ENCODE data around the gene CELSR1. TPM values are rescaled to one million over a fixed set of nuclear protein-coding genes. Genes with fewer than 3 reads are reported as not detected.

Gene CELSR1
- total and polyA plus RNA-seq, 2 donors from 2014 or later: 15.7 to 49.9 TPM

DNA sequence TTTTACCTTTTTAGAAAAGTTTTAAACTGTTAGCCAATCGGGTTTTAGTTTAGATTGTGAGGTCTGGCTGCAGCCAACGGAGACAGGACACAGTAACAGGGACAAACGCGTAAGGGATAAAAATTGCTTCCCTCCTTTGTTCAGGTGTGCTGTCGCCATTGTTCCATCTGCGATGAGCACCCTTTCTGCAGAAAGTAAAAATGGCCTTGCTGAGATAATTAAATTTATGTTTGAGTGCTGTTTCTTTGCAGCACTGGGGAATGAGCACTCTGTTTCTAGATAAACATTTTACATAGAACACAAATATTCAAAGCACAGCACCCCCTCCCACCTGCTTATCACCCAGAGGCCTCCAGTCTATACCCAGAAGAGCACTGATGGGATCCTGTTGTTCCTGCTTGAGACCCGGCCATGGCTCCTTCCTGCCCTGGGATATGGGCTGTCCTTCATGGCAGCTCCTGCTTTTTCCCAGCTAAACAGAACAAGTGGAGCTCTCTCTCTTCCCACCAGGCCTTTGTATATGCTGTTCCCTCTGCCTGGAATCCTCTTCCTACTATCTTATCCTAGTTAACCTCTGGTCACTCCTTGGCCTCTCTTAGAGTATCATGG, 34.3 kb upstream of the CELSR1 start:
- no peak overlapping the region for H3K4me3 ChIP-seq (ENCODE audit: low read length in 3 of 3)
- intact Hi-C loops (cut with DNase I): no loop called here
- DNase-seq (peak in 1 of 5 donors; percentile 5), FAIRE-seq (no peak)
- H3K9me3 ChIP-seq (ENCODE audit: control insufficient read depth in 2 of 3, insufficient read depth in 1 of 3, low read length in 3 of 3): peaks cover 0 to 4% (median 0%) of the 10 kb centered on the region in 3 donors
- peaks cover 0 to 12% (median 0%) of the 10 kb centered on the region in 3 donors for H3K4me1 ChIP-seq (ENCODE audit: control insufficient read depth in 2 of 3, insufficient read depth in 2 of 3, low read depth in 1 of 3, low read length in 3 of 3)
- no peak overlapping the region for H3K27ac ChIP-seq (ENCODE audit: low read depth in 2 of 2, low read length in 2 of 2)
- H3K36me3 ChIP-seq (ENCODE audit: control insufficient read depth in 2 of 3, insufficient read depth in 3 of 3, low read length in 3 of 3): no peaks in the 10 kb centered on the region
- no peak overlapping the region for H3K9ac ChIP-seq (ENCODE audit: low read length in 3 of 3)
- TF ChIP-seq, protein P1, sequence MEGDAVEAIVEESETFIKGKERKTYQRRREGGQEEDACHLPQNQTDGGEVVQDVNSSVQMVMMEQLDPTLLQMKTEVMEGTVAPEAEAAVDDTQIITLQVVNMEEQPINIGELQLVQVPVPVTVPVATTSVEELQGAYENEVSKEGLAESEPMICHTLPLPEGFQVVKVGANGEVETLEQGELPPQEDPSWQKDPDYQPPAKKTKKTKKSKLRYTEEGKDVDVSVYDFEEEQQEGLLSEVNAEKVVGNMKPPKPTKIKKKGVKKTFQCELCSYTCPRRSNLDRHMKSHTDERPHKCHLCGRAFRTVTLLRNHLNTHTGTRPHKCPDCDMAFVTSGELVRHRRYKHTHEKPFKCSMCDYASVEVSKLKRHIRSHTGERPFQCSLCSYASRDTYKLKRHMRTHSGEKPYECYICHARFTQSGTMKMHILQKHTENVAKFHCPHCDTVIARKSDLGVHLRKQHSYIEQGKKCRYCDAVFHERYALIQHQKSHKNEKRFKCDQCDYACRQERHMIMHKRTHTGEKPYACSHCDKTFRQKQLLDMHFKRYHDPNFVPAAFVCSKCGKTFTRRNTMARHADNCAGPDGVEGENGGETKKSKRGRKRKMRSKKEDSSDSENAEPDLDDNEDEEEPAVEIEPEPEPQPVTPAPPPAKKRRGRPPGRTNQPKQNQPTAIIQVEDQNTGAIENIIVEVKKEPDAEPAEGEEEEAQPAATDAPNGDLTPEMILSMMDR (IDR thresholded peaks at IDR 0.05; ENCODE audit: borderline replicate concordance, extremely low read depth, insufficient read depth): no peak
- no peaks in the 10 kb centered on the region for H3K27me3 ChIP-seq (ENCODE audit: control insufficient read depth, insufficient read depth, low read length)

DNA sequence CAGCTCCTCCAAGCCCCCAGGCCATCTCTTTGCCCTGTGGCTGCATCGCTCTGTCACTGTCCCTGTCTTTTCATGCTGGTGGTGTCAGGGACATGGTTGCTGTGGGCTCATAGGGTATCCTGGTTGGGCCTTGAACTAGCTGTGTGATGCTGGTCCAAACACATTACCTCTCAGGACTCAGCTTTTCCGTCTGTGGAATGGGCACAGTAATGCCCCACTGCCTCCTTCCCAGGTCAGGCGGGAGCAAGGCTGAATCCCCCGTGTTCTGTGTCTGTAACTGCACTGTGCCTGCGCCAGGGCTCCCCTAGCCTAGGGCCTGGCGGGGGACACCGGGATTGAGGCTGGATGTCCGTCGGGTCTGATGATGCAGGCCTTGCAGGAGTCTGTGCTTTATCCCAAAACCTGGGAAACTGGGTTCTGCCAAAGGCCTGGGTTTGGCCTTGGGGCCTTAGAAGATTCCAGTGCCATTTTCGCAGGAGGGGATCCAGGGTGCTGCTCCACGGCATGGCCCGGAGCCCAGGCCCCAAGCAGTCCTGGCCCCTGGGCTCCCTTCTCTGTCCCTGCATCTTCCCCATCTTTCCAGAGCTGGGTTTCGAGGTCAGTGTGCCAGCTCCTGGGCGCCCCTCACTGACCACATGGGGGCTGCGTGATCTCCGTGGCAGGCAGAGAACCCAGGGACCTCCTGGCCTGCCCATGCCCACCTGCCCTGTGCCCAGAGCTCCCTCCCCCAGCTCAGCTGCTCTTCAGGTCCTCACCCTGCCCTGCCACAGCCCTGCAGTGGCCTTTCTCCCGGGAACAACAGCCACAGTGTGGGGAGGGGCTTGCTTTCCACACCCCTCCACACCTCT, 32.7 kb upstream of the CELSR1 start:
- peaks cover 0 to 4% (median 0%) of the 10 kb centered on the region in 3 donors for H3K9me3 ChIP-seq (ENCODE audit: control insufficient read depth in 2 of 3, insufficient read depth in 1 of 3, low read length in 3 of 3)
- no peak overlapping the region for H3K4me3 ChIP-seq (ENCODE audit: low read length in 3 of 3)
- no peaks in the 10 kb centered on the region for H3K27me3 ChIP-seq (ENCODE audit: control insufficient read depth, insufficient read depth, low read length)
- no peak for FAIRE-seq
- intact Hi-C loops (cut with DNase I): no loop called here
- TF ChIP-seq, protein P1 (IDR thresholded peaks at IDR 0.05; ENCODE audit: borderline replicate concordance, extremely low read depth, insufficient read depth): no peak
- H3K9ac ChIP-seq (ENCODE audit: low read length in 3 of 3): no peak overlapping the region
- peak in 2 of 5 donors; percentile 27 to 59 for DNase-seq
- H3K4me1 ChIP-seq (ENCODE audit: control insufficient read depth in 2 of 3, insufficient read depth in 2 of 3, low read depth in 1 of 3, low read length in 3 of 3): no peaks in the 10 kb centered on the region
- no peaks in the 10 kb centered on the region for H3K36me3 ChIP-seq (ENCODE audit: control insufficient read depth in 2 of 3, insufficient read depth in 3 of 3, low read length in 3 of 3)
- no peak overlapping the region for H3K27ac ChIP-seq (ENCODE audit: low read depth in 2 of 2, low read length in 2 of 2)

DNA sequence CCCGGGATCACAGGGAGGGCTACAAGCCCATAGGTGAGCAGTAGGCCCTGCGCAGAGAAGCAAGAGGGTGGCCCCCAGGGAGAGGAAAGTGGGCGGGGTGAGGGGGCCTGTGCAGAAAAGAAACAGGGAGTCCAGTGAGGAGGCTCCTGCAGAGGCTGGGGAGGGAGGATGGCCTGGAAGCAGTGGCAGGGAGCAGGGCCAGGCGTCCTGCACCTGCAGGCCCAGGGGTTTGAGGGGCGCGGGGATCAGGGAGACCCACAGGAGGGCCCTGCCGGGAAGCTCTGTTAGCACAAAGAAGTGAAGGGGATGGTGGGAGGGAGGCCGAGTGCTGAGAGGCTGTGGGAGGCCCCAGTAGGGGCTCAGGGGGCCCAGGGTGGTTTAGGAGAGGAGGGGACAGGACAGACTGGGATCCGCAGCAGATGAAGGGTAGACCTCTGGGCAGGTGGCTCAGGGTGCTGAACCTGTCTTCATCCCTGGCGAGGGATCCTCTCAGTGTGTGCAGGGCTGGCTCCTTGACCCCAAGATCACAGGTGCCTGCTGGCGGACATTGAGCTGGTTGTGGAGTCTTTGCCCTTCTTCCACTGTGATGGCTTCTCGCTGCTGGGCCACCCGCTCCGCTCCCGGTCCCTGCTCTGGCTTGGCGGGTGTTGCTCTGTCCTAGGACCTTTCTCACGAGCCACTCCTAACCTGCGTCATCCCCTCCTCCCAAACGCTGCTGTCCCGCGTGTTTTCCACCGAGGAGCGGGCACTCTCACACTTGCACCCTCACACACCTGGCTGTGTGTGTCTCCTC, 31.8 kb upstream of the CELSR1 start:
- Histone ChIP-seq H3K27me3 (ENCODE audit: control insufficient read depth, insufficient read depth, low read length) (no peaks in the 10 kb centered on the region), H3K9ac (ENCODE audit: low read length in 3 of 3) (no peak overlapping the region), H3K4me1 (ENCODE audit: control insufficient read depth in 2 of 3, insufficient read depth in 2 of 3, low read depth in 1 of 3, low read length in 3 of 3) (no peaks in the 10 kb centered on the region), H3K36me3 (ENCODE audit: control insufficient read depth in 2 of 3, insufficient read depth in 3 of 3, low read length in 3 of 3) (no peaks in the 10 kb centered on the region), H3K9me3 (ENCODE audit: control insufficient read depth in 2 of 3, insufficient read depth in 1 of 3, low read length in 3 of 3) (peaks cover 0 to 4% (median 0%) of the 10 kb centered on the region in 3 donors), H3K4me3 (ENCODE audit: low read length in 3 of 3) (no peak overlapping the region), H3K27ac (ENCODE audit: low read depth in 2 of 2, low read length in 2 of 2) (no peak overlapping the region)
- no peak for FAIRE-seq
- DNase-seq: peak in 1 of 5 donors; percentile 60
- intact Hi-C loops (cut with DNase I): no loop called here
- TF ChIP-seq, protein P1 (IDR thresholded peaks at IDR 0.05; ENCODE audit: borderline replicate concordance, extremely low read depth, insufficient read depth): no peak

All from kidney (tissue), 14 donors.